ENCODE results near the gene RPS6KL1.

Gene RPS6KL1

GRCh38 chr14:74951443-74952179, 28.6 kb upstream of the RPS6KL1 start:
- no peak for DNase-seq

GRCh38 chr14:74950795-74951442, 27.9 kb upstream of the RPS6KL1 start:
- DNase-seq, result no peak

- no peak for DNase-seq
Observed at GRCh38 chr14:74949859-74950573, 27.0 kb upstream of the RPS6KL1 start.

- no peak for DNase-seq
Observed at GRCh38 chr14:74949191-74949601, 26.1 kb upstream of the RPS6KL1 start.

GRCh38 chr14:74948228-74949175, 25.4 kb upstream of the RPS6KL1 start:
- no peak for DNase-seq

- DNase-seq, result no peak
Observed at GRCh38 chr14:74947353-74948227, 24.5 kb upstream of the RPS6KL1 start.

GRCh38 chr14:74946659-74947281, 23.7 kb upstream of the RPS6KL1 start:
- no peak for DNase-seq

GRCh38 chr14:74945852-74946658, 23.0 kb upstream of the RPS6KL1 start:
- peak; percentile 12 for DNase-seq

- DNase-seq, result no peak
Observed at GRCh38 chr14:74945261-74945851, 22.3 kb upstream of the RPS6KL1 start.

GRCh38 chr14:74942608-74943007, 19.5 kb upstream of the RPS6KL1 start:
- DNase-seq, result no peak

GRCh38 chr14:74942181-74942580, 19.1 kb upstream of the RPS6KL1 start:
- no peak for DNase-seq

GRCh38 chr14:74941676-74942097, 18.6 kb upstream of the RPS6KL1 start:
- no peak for DNase-seq

GRCh38 chr14:74940956-74941565, 18.0 kb upstream of the RPS6KL1 start:
- DNase-seq, result no peak

GRCh38 chr14:74938531-74939495, 15.8 kb upstream of the RPS6KL1 start:
- DNase-seq, result no peak

- no peak for DNase-seq
Observed at GRCh38 chr14:74937171-74937570, 14.1 kb upstream of the RPS6KL1 start.

GRCh38 chr14:74936731-74937130, 13.7 kb upstream of the RPS6KL1 start:
- DNase-seq, result no peak

GRCh38 chr14:74936151-74936550, 13.1 kb upstream of the RPS6KL1 start:
- no peak for DNase-seq

- DNase-seq, result no peak
Observed at GRCh38 chr14:74935360-74935680, 12.3 kb upstream of the RPS6KL1 start.
